K562 (cell line): ENCODE measurements around the gene UGT3A1. TPM values are rescaled to one million over a fixed set of nuclear protein-coding genes. Genes with fewer than 3 reads are reported as not detected.

Source experiments
- ATAC-seq: fragments of 200-7000 bp; cut with Tn5 transposase; 3 replicates; pipeline ENCODE4 v1.9.1; 2020; ENCODE audit warnings: moderate library complexity
- BruUV-seq: library from RNA; stranded (reverse); fragments of 400-500 nt; replicated peaks from 2 replicates; lab custom pipeline; 2021; lab: Mats Ljungman, UMichigan
- CTCF ChIA-PET: fragments of 300-600 bp; formaldehyde crosslinking; extraction: SDS; loops from one replicate; lab custom pipeline; 2021; ENCODE audit warnings: low intra/inter-chr PET ratio; lab: Yijun Ruan, JAX
- POLR2A ChIA-PET: fragments of 300-600, 350-650 bp; sonication (Branson Sonifier 250); formaldehyde crosslinking; extraction: SDS; loops from one replicate; lab custom pipeline; 2021; ENCODE audit warnings: antibody characterized with exemption, inconsistent platforms; lab: Yijun Ruan, JAX
- DNase-seq, 4 experiments: peaks; one replicate each; pipeline versions ENCODE4 v3.0.0 to v3.0.0-alpha.2; 2011 to 2018; ENCODE audit warnings: low spot score in 3 of 4, mixed read lengths in 3 of 4; ENCODE audit errors: extremely low read depth in 1 of 4
- FAIRE-seq: peaks from 2 replicates; lab custom pipeline; 2011; peaks lifted over from hg19 to GRCh38; lab: Jason Lieb, UNC
- H2AFZ ChIP-seq: 2 replicates; pipeline ENCODE4 v1.6.0; 2011; ENCODE audit warnings: low read depth, low read length, control low read depth, inconsistent platforms
- H3K27ac ChIP-seq: fragments of 200-600 bp; 3 replicates; pipeline ENCODE4 v1.8.0; 2011; ENCODE audit warnings: low read depth, mild to moderate bottlenecking, control low read depth, inconsistent platforms, low read length, moderate library complexity, mixed read lengths; ENCODE audit errors: extremely low read depth
- H3K27me3 ChIP-seq, 2 experiments: fragments of 300-600 bp in 1 of 2; 2 replicates in 1 of 2; 3 replicates in 1 of 2; pipeline versions ENCODE4 v1.6.0 to v1.8.0; 2011; ENCODE audit warnings: inconsistent platforms in 2 of 2, low read length in 2 of 2, mild to moderate bottlenecking in 1 of 2, mixed read lengths in 1 of 2, moderate library complexity in 1 of 2; ENCODE audit not compliant: control insufficient read depth in 2 of 2, insufficient read depth in 2 of 2
- H3K36me3 ChIP-seq: fragments of 300-600 bp; 3 replicates; pipeline ENCODE4 v1.8.0; 2011; ENCODE audit warnings: mild to moderate bottlenecking, low read length, inconsistent platforms; ENCODE audit not compliant: control insufficient read depth, insufficient read depth
- H3K4me1 ChIP-seq, 2 experiments: fragments of 200-600 bp in 1 of 2; replicated peaks in 1 of 2; 2 replicates in 1 of 2; 3 replicates in 1 of 2; pipeline versions ENCODE4 v1.5.1 to v1.8.0; 2011; ENCODE audit warnings: inconsistent platforms in 2 of 2, low read length in 2 of 2, mild to moderate bottlenecking in 1 of 2, mixed read lengths in 1 of 2, moderate library complexity in 1 of 2; ENCODE audit not compliant: control insufficient read depth in 2 of 2, insufficient read depth in 2 of 2
- H3K4me2 ChIP-seq: 2 replicates; pipeline ENCODE4 v1.6.1; 2011; ENCODE audit warnings: low read length, control low read depth, inconsistent platforms, mixed read lengths; ENCODE audit not compliant: insufficient read depth
- H3K4me3 ChIP-seq: fragments of 200-600 bp; sonication (generic), shearing (Covaris generic); 2 replicates; pipeline ENCODE4 v1.5.1; 2016; ENCODE audit warnings: control low read depth, inconsistent platforms
- H3K79me2 ChIP-seq: fragments of 200-600 bp; 3 replicates; pipeline ENCODE4 v1.8.0; 2011; ENCODE audit warnings: low read length, inconsistent platforms; ENCODE audit not compliant: control insufficient read depth, insufficient read depth
- H3K9ac ChIP-seq, 2 experiments: 2 replicates each; pipeline versions ENCODE4 v1.6.0 to v1.6.1; 2011; ENCODE audit warnings: low read depth in 2 of 2, low read length in 2 of 2, control low read depth in 1 of 2, inconsistent platforms in 1 of 2, mild to moderate bottlenecking in 1 of 2, mixed read lengths in 1 of 2; ENCODE audit not compliant: insufficient read depth in 1 of 2
- H3K9me1 ChIP-seq: one replicate; pipeline ENCODE4 v1.6.0; 2011; ENCODE audit warnings: inconsistent platforms, mild to moderate bottlenecking, low read length, moderate library complexity; ENCODE audit not compliant: control insufficient read depth, insufficient read depth
- H3K9me3 ChIP-seq: replicated peaks from 2 replicates; pipeline ENCODE4 v1.5.1; 2011; ENCODE audit warnings: low read depth, low read length, inconsistent platforms; ENCODE audit not compliant: control insufficient read depth, insufficient read depth
- H4K20me1 ChIP-seq: replicated peaks from 2 replicates; pipeline ENCODE4 v1.6.1; 2011; ENCODE audit warnings: low read length, inconsistent platforms, mixed read lengths; ENCODE audit not compliant: control insufficient read depth, insufficient read depth
- RAD21 ChIP-seq, 2 experiments: fragments of 250-450 bp in 1 of 2; fragments of 450-650 bp in 1 of 2; sonication (Bioruptor Pico) in 1 of 2; formaldehyde crosslinking in 1 of 2; IDR thresholded peaks in 1 of 2; conservative IDR thresholded peaks in 1 of 2; 2 replicates each; pipeline versions ENCODE4 v1.4.0 to v1.8.0; 2020 to 2022; ENCODE audit warnings: mild to moderate bottlenecking in 2 of 2, moderate library complexity in 1 of 2
- TEAD1 ChIP-seq, 2 experiments: fragments of 450-650 bp in 1 of 2; sonication (generic) in 1 of 2; formaldehyde crosslinking; IDR thresholded peaks; 2 replicates each; pipeline versions ENCODE4 v1.4.0 to v1.8.0; 2020 to 2022; ENCODE audit warnings: mild to moderate bottlenecking in 2 of 2, missing genetic modification reagents in 1 of 2
- WGBS: fragments of 100-300 bp; shearing (Covaris generic); methylation state at CpG from one replicate; pipeline ENCODE4 v1.1.6; 2016; ENCODE audit warnings: low coverage, mixed read lengths; ENCODE audit not compliant: insufficient coverage; ENCODE audit errors: missing lambda C conversion rate; 5-methylcytosine and 5-hydroxymethylcytosine counted together
- in situ Hi-C: fragments of 300-500 bp; cut with MboI; formaldehyde crosslinking; loops from 4 replicates; pipeline ENCODE4 v1.15.0; 2018; ENCODE audit warnings: inconsistent platforms, mixed read lengths
- intact Hi-C: fragments of 100-400 bp; cut with micrococcal nuclease; formaldehyde crosslinking; loops from 2 replicates; pipeline ENCODE4 v1.14.2; 2022
- polyA plus RNA-seq, 8 experiments: library from polyadenylated mRNA; depleted of rRNA in 4 of 8; stranded (reverse) in 5 of 8; unstranded in 3 of 8; fragments of >200 nt; fragmentation: Nextera tagmentation in 2 of 8; fragmentation: Illumina TruSeq in 1 of 8; extraction: Ambion mirVana in 2 of 8; extraction: Trizol in 1 of 8; gene quantifications; 2 replicates each; pipeline versions ENCODE4 v1.2.1 to v1.2.3, GENCODE V29; 2011 to 2014; ENCODE audit warnings: inconsistent platforms in 1 of 8, missing spikeins in 1 of 8
- total RNA-seq, 7 experiments: library from RNA; depleted of rRNA in 6 of 7; stranded (reverse); fragments of >200 nt in 6 of 7; fragmentation: Illumina TruSeq in 2 of 7; extraction: Trizol in 2 of 7; gene quantifications; 2 replicates each; pipeline versions ENCODE4 v1.2.1 to v1.2.3, GENCODE V29; 2011 to 2021; ENCODE audit warnings: low replicate concordance in 1 of 7
- TF ChIP-seq, protein P1 (sequence below), 3 experiments: IDR thresholded peaks in 2 of 3; conservative IDR thresholded peaks in 1 of 3; 2 replicates each; pipeline ENCODE4 v1.5.1; 2011 to 2012; ENCODE audit warnings: low read length in 3 of 3, mild to moderate bottlenecking in 3 of 3, control low read depth in 2 of 3, improper control_type of control experiment in 1 of 3, inconsistent platforms in 1 of 3, low read depth in 1 of 3, mixed read lengths in 1 of 3, moderate library complexity in 1 of 3; ENCODE audit not compliant: insufficient read depth in 2 of 3

UGT3A1 gene
- total and polyA plus RNA-seq, 9 of the 15 experiments (the other 6 are each of a cell fraction or from before 2014, with no cell fraction given): not detected

DNA sequence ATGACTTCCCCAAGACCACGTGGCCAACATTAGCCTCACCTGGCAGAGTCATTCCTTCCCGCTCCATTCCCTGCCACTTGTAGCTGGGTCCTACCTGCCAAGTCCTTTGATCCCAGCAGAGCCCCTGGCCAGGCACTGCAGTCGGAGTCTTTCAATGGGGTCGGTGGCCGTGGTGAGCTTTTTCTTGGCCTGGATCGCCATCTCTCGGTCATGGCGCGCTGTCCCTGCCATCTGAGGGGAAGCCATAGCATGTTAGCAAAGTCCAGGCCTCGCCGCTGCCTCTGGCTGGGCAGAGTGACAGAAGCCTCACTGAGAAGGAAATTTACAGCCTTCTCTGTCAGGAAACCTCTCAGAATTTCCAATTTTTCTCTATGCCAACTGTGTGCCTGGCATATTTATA lies 70.3 kb downstream of the UGT3A1 start:
- DNase-seq (peak in 1 of 4 experiments; percentile 6), ATAC-seq (peak; percentile 50; the same call in 1 of the 3 replicates), FAIRE-seq (no peak)
- H3K4me3 ChIP-seq: no peak overlapping the region
- H3K36me3 ChIP-seq: no peaks in the 10 kb centered on the region
- H3K27me3 ChIP-seq: no peaks in the 10 kb centered on the region
- ChIA-PET POLR2A (no interaction called here), CTCF (no interaction called here)
- BruUV-seq: no TSS peak
- no peaks in the 10 kb centered on the region for H3K79me2 ChIP-seq
- in situ Hi-C loops (loop anchor here (5.0 kb wide), 2 partner anchors 829 to 1444 kb away; no protein-coding TSS in a partner anchor), intact Hi-C loops (loop anchor here (5.0 kb wide), 1 partner anchor 694 kb away; no protein-coding TSS in a partner anchor)
- H4K20me1 ChIP-seq: no peaks in the 10 kb centered on the region
- H3K27ac ChIP-seq: no peak overlapping the region
- H3K9ac ChIP-seq: no peak overlapping the region
- no peaks in the 10 kb centered on the region for H3K9me3 ChIP-seq
- no peaks in the 10 kb centered on the region for H3K9me1 ChIP-seq
- TF ChIP-seq, protein P1, sequence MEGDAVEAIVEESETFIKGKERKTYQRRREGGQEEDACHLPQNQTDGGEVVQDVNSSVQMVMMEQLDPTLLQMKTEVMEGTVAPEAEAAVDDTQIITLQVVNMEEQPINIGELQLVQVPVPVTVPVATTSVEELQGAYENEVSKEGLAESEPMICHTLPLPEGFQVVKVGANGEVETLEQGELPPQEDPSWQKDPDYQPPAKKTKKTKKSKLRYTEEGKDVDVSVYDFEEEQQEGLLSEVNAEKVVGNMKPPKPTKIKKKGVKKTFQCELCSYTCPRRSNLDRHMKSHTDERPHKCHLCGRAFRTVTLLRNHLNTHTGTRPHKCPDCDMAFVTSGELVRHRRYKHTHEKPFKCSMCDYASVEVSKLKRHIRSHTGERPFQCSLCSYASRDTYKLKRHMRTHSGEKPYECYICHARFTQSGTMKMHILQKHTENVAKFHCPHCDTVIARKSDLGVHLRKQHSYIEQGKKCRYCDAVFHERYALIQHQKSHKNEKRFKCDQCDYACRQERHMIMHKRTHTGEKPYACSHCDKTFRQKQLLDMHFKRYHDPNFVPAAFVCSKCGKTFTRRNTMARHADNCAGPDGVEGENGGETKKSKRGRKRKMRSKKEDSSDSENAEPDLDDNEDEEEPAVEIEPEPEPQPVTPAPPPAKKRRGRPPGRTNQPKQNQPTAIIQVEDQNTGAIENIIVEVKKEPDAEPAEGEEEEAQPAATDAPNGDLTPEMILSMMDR (IDR thresholded peaks at IDR 0.05 in 2 of 3, conservative IDR thresholded peaks at IDR 0.05 in 1 of 3; ENCODE audit: insufficient read depth in 2 of 3, low read depth in 1 of 3, low read length in 3 of 3): peak in 2 of 3 experiments; percentile 18 to 30; a peak in 1 of 6 replicates
- 0 out of 4 replicates have a peak, but pooled peaks of 1 of the 2 experiments have one; percentile 20 for TF ChIP-seq RAD21 (CRISPR knock-in tag; conservative IDR thresholded peaks at IDR 0.05 in 1 of 2, IDR thresholded peaks at IDR 0.05 in 1 of 2)
- no peak for TF ChIP-seq TEAD1 (CRISPR knock-in tag; IDR thresholded peaks at IDR 0.05)
- H2AFZ ChIP-seq: no peak overlapping the region
- H3K4me2 ChIP-seq: no peak overlapping the region
- H3K4me1 ChIP-seq: no peaks in the 10 kb centered on the region
- 1% methylated on average over 11 of the region's 11 CpGs for WGBS
